Measurements from ENCODE around the gene COQ8A. TPM values are rescaled to one million over a fixed set of nuclear protein-coding genes. Genes with fewer than 3 reads are reported as not detected.

The COQ8A gene
- polyA plus RNA-seq, 1 of the 3 experiments (the other 2 are of a cell fraction), result 11.8 TPM

GRCh38 chr1:227002531-227003049 is 62.5 kb downstream of the COQ8A start:
- peaks cover 0 to 2% of the 10 kb centered on the region in 2 experiments; a peak in 1 of 4 replicates for H3K4me1 ChIP-seq (ENCODE audit: control insufficient read depth in 1 of 2, insufficient read depth in 2 of 2, low read depth in 1 of 2, low read length in 1 of 2)
- no peak overlapping the region for H3K9ac ChIP-seq
- H3K27ac ChIP-seq (ENCODE audit: low read depth in 2 of 2, low read length in 1 of 2), result no peak overlapping the region
- H3K27me3 ChIP-seq (ENCODE audit: insufficient read depth), result no peaks in the 10 kb centered on the region
- ChIA-PET CTCF (interaction anchor here (1.2 kb wide), 1 partner anchor 594 kb away, joined by 3 read pairs; the partner anchor contains the start of gene PARP1), POLR2A (no interaction called here)
- no peak for DNase-seq
- H3K4me2 ChIP-seq, result no peak overlapping the region
- no peaks in the 10 kb centered on the region for H3K9me2 ChIP-seq
- peaks cover 38 to 45% of the 10 kb centered on the region in 2 experiments for H3K36me3 ChIP-seq (replicated peaks in 1 of 2; ENCODE audit: control insufficient read depth in 1 of 2, insufficient read depth in 2 of 2, low read length in 1 of 2)
- H2AFZ ChIP-seq (ENCODE audit: low read depth), result no peak overlapping the region
- 77% methylated on average over 3 of the region's 3 CpGs for WGBS (ENCODE audit: low lambda C conversion rate)
- H4K20me1 ChIP-seq (ENCODE audit: insufficient read depth), result no peaks in the 10 kb centered on the region
- H3K4me3 ChIP-seq (ENCODE audit: low read depth in 2 of 2, low read length in 1 of 2), result no peak overlapping the region
- no peak for TF ChIP-seq SMC3 (IDR thresholded peaks at IDR 0.05; ENCODE audit: low read depth, low read length)
- H3F3A ChIP-seq (replicated peaks; ENCODE audit: insufficient read depth), result no peaks in the 10 kb centered on the region
- H3K9me3 ChIP-seq, result no peaks in the 10 kb centered on the region
- no peaks in the 10 kb centered on the region for H3K79me2 ChIP-seq (ENCODE audit: insufficient read depth)

- ChIA-PET CTCF (interaction anchor here (1.2 kb wide), 1 partner anchor 595 kb away, joined by 3 read pairs; the partner anchor contains the start of gene PARP1), POLR2A (no interaction called here)
- H3K4me1 ChIP-seq (ENCODE audit: control insufficient read depth in 1 of 2, insufficient read depth in 2 of 2, low read depth in 1 of 2, low read length in 1 of 2), result peaks cover 0 to 2% of the 10 kb centered on the region in 2 experiments; a peak in 1 of 4 replicates
- no peak overlapping the region for H3K4me3 ChIP-seq (ENCODE audit: low read depth in 2 of 2, low read length in 1 of 2)
- H3K27ac ChIP-seq (ENCODE audit: low read depth in 2 of 2, low read length in 1 of 2), result no peak overlapping the region
- H3K79me2 ChIP-seq (ENCODE audit: insufficient read depth), result no peaks in the 10 kb centered on the region
- H3K4me2 ChIP-seq, result no peak overlapping the region
- no peaks in the 10 kb centered on the region for H3F3A ChIP-seq (replicated peaks; ENCODE audit: insufficient read depth)
- no peaks in the 10 kb centered on the region for H3K9me3 ChIP-seq
- no peaks in the 10 kb centered on the region for H3K9me2 ChIP-seq
- TF ChIP-seq TAF1 (IDR thresholded peaks at IDR 0.05; ENCODE audit: borderline replicate concordance, low read depth, low read length) (no peak), RXRA (IDR thresholded peaks at IDR 0.05; ENCODE audit: borderline replicate concordance, low read depth) (no peak), GATA2 (CRISPR knock-in tag; IDR thresholded peaks at IDR 0.05) (no peak), TEAD4 (IDR thresholded peaks at IDR 0.05; ENCODE audit: borderline replicate concordance, insufficient read depth) (no peak), FOXM1 (IDR thresholded peaks at IDR 0.05; ENCODE audit: low read depth) (no peak), EP300 (IDR thresholded peaks at IDR 0.05; ENCODE audit: borderline replicate concordance in 1 of 2, low read depth in 1 of 2, low read length in 1 of 2) (no peak), SIN3A (IDR thresholded peaks at IDR 0.05; ENCODE audit: borderline replicate concordance, low read depth, low read length) (no peak), JUND (IDR thresholded peaks at IDR 0.05) (no peak), CTCF (IDR thresholded peaks at IDR 0.05) (no peak)
- no peaks in the 10 kb centered on the region for H4K20me1 ChIP-seq (ENCODE audit: insufficient read depth)
- no peak overlapping the region for H2AFZ ChIP-seq (ENCODE audit: low read depth)
- peaks cover 32 to 51% of the 10 kb centered on the region in 2 experiments for H3K36me3 ChIP-seq (replicated peaks in 1 of 2; ENCODE audit: control insufficient read depth in 1 of 2, insufficient read depth in 2 of 2, low read length in 1 of 2)
- 95% methylated on average over 8 of the region's 8 CpGs for WGBS (ENCODE audit: low lambda C conversion rate)
- H3K9ac ChIP-seq, result no peak overlapping the region
- no peak for DNase-seq
- no peaks in the 10 kb centered on the region for H3K27me3 ChIP-seq (ENCODE audit: insufficient read depth)
These were observed 63.1 kb downstream of the COQ8A start for GRCh38 chr1:227003165-227003564.
